SU-DHL-6 (cell line): Measurements from ENCODE around the gene CLTCL1.

Source experiments
- CTCF ChIP-seq: fragments of 200-600 bp; sonication (generic); IDR thresholded peaks from one replicate; pipeline ENCODE4 v1.5.1; 2017; ENCODE audit warnings: antibody characterized with exemption, mild to moderate bottlenecking, low read length, moderate library complexity; ENCODE audit not compliant: insufficient read depth, poor library complexity, severe bottlenecking
- EZH2phosphoT487 ChIP-seq: fragments of 200-600 bp; sonication (generic), shearing (Covaris generic); conservative IDR thresholded peaks from 2 replicates; pipeline ENCODE4 v1.6.1; 2018; ENCODE audit warnings: mild to moderate bottlenecking, antibody characterized with exemption, low read length, moderate library complexity, mixed read lengths

- TF ChIP-seq CTCF (no peak), EZH2phosphoT487 (no peak)
These were observed 58.9 kb downstream of the CLTCL1 start for GRCh38 chr22:19232623-19233022.
